ENCODE results near the gene RGMA.
"Not testable (repeated sequence)": the region's sequence is repeated elsewhere in the genome, so short reads cannot be mapped to it uniquely, and the experiment has no call there.

RGMA gene

DNA sequence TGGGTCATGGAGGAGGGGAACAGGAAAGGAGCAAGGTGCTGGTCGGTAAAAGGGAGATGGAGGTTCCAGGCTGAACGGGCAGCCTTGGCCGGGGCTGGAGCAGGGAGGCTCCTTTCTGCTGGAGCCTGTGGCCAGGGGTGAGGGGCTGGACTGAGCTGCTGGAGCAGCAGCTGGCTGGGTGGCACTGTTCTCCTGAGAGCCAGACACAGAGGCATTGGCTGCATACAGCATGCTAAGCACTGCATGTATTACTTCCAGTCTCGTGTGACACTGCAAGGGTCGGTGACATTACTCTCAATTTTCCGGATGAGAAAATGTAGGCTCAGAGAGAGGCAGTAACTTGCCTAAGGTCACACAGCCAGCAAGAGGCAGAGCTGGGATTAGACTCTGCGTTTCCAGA lies 42.3 kb downstream of the RGMA start:
- no peak for DNase-seq

DNA sequence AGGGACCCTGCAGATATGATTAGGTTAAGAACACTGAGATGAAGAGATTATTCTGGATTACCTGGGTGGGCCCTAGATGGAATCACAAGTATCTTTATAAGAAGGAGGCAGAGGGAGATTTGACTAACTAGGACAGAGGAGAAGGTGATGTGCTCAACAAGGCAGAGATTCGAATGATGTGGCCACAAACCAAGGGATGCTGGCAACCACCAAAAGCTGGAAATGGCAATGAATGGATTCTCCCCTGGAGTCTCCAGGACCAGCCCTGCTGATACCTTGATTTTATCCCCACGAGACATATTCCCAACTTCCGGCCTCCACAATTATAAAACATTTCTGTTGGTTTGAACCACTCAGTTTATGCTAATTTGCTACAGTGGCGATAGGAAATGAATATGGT lies 42.9 kb downstream of the RGMA start:
- no peak for DNase-seq

- no peak for DNase-seq
These were observed 43.7 kb downstream of the RGMA start for GRCh38 chr15:93045191-93045785.

GRCh38 chr15:93044301-93045190 lies 44.5 kb downstream of the RGMA start:
- DNase-seq, result no peak

DNA sequence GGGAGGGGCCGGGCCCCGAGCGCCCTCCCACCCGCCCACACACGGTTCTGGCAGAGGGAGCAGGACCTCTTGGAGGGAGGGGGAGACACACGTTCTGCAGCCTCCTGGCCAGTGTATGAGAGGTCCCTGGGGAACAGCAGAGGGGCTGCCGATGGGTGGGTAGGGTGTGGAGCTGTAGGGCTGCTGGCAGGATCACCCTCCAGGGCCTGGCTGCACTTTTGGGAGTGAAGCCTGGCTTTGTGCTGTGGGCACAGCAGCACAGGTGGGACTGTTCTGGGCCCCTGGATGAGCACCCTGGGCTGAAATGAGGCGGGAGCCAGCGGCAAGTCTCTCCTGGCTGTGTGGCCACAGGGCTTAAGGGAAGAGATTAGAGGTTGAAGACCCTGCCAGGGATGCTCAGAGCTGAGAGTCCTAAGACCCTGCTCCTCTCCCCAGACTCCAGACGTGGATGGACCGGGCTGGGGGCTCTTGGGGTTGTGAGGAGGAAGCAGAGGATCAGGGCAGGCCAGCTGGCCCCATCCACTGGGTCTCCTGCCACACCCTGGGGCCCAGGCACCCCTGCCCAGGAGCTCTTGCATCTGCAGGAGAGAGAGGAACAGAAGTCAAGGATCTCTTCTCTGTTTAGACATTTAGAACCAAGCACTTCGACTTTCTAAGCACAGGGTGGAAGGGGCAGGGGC lies 45.2 kb downstream of the RGMA start:
- no peak for DNase-seq

GRCh38 chr15:93042691-93043378 lies 46.2 kb downstream of the RGMA start:
- DNase-seq, result no peak

DNA sequence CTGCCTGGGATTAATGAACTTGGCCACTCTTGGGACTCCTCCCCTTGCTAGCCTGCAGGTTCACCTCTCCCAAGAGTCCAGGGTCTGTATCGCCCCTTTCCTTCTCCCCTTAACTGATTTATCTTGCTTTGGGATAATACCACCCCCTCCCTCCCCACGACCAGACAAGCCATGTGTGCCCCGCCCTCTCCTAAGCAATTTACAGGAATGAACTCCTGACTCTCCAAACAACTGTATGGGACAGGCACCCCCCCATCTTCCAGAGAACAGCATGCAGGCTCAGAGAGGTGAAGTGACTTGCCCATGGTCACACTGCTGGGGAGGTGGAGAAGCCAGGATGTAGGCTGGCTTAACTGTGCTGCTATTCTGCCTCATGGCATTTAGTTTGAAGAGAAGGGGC lies 46.8 kb downstream of the RGMA start:
- DNase-seq, result no peak

DNA sequence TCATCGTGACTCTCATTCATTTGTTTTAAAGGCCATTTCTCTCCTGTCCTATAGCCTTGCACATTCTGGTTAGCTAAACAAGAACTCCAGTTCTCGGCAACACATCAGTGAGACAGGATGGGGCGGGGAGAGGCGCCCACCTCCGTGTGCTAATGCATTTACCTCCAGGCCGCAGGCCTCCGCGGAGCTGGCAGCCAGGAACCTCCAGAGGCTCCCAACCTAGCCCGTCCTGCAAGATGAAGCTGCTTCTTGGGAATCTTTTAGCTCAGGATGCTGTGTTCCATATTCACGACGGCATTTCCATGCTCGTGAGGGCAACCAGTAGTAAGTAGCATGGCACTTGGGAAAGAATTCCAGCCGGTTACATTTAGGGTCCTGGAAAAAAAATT lies 47.9 kb downstream of the RGMA start:
- DNase-seq, result no peak

GRCh38 chr15:93040288-93041158 lies 48.5 kb downstream of the RGMA start:
- no peak for DNase-seq

GRCh38 chr15:93039562-93040287 lies 49.3 kb downstream of the RGMA start:
- DNase-seq, result not testable (repeated sequence)

GRCh38 chr15:93037820-93038705 lies 50.9 kb downstream of the RGMA start:
- no peak for DNase-seq

- DNase-seq, result no peak
These were observed 51.8 kb downstream of the RGMA start for GRCh38 chr15:93036951-93037819.

DNA sequence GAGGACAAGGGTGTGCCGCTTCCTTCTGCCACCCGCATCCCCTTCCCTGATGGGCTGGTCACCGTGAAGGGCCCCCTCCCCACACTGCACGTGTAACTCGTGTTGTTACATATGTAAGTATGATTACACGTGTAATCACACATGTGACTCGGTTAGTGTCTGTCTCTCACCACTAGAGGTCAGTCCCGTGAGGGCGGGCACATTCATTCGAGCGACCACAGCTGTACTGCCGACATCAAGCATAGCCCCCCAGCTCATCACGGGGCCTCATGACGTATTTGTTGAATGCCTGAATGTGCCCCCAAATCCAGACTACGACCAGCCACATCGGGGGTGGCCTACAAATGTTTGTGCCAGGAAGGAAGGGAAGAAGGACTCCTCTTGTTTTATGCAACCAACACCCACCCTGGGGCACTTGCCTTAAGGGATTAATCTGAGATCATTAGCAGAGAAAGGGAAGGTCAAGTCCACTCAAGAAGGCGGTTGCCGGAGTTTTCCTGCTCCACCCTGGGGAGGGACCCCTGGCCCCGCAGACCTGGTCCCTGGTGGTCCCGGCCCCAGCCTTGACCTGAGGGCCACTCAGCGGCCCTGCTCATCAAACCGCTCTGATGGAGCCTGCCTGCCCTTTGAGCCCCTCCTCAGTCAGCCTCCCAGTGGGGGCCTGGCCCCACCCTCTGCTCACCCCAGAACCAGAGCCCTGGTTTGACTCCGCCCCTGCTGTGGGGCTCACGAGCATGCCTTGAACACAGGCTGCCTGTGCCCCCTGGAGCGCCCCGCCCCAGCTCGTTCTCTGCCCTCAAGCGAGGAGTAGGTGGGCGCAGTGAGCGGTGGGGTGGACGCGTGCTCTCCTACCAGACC lies 52.8 kb downstream of the RGMA start:
- no peak for DNase-seq

- no peak for DNase-seq
These were observed 53.7 kb downstream of the RGMA start for GRCh38 chr15:93035092-93035915.

- DNase-seq, result no peak
These were observed 54.5 kb downstream of the RGMA start for GRCh38 chr15:93034512-93034911.

DNA sequence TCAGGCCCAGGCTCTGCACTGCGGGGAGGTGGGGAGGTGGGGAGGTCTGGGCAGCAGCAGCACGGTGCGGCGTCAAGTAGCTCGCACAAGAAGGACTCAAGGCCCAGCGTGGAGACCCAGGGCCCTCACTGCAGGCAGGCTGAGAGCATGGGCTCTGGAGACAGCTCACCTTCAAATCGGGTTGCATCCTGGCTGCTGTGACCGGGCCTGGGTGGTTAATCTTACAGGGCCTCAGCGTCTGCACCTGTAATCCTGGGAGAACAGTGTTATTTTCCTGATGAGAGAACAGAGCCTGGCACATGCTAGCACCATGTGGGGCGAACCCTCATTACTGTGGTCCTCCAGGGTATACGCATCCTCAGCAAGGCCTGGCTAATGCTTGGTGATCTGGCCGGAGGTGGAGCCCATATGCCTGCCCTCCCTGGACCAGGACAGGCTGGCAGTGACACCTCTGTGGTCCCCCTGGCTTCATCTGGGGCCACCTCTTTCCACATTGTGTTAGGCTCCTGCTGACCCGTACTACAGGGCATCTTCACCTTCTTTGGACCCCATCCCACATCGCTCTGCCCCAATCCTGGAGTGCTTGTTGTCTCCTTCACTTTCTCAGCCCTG lies 55.5 kb downstream of the RGMA start:
- DNase-seq, result no peak

Measured in NCI-H2081 treated with DMSO at 0.1 percent for 48 hours (cell line).